NT2/D1 (cell line): ENCODE results near the gene CCDC50.

Source experiments
- DNase-seq: peaks from one replicate; pipeline ENCODE4 v3.0.0-alpha.2; 2011; ENCODE audit warnings: low read depth, low spot score
- H3K27me3 ChIP-seq: 2 replicates; pipeline ENCODE4 v1.6.0; 2011; ENCODE audit warnings: mild to moderate bottlenecking; ENCODE audit not compliant: insufficient read length, insufficient read depth
- H3K36me3 ChIP-seq: 2 replicates; pipeline ENCODE4 v1.6.1; 2011; ENCODE audit warnings: mild to moderate bottlenecking, low read length, mixed read lengths; ENCODE audit not compliant: insufficient read depth, insufficient read length
- H3K4me1 ChIP-seq: 2 replicates; pipeline ENCODE4 v1.5.1; 2011; ENCODE audit not compliant: insufficient read depth, insufficient read length
- H3K4me3 ChIP-seq: 2 replicates; pipeline ENCODE4 v1.5.1; 2011; ENCODE audit warnings: low read depth; ENCODE audit not compliant: insufficient read length
- H3K9ac ChIP-seq: 2 replicates; pipeline ENCODE4 v1.6.0; 2011; ENCODE audit warnings: low read depth; ENCODE audit not compliant: insufficient read length
- H3K9me3 ChIP-seq: 2 replicates; pipeline ENCODE4 v1.5.1; 2011; ENCODE audit warnings: mild to moderate bottlenecking, low read length; ENCODE audit not compliant: insufficient read depth
- SUZ12 ChIP-seq: IDR thresholded peaks from 2 replicates; pipeline ENCODE4 v1.6.1; 2011; ENCODE audit not compliant: insufficient read length, insufficient read depth; ENCODE audit errors: extremely low read depth
- YY1 ChIP-seq: IDR thresholded peaks from 2 replicates; pipeline ENCODE4 v1.6.1; 2011; ENCODE audit not compliant: insufficient read length, insufficient read depth
- ZNF274 ChIP-seq: IDR thresholded peaks from 2 replicates; pipeline ENCODE4 v1.6.1; 2011; ENCODE audit warnings: mild to moderate bottlenecking, low read depth, low read length

CCDC50 gene

DNA sequence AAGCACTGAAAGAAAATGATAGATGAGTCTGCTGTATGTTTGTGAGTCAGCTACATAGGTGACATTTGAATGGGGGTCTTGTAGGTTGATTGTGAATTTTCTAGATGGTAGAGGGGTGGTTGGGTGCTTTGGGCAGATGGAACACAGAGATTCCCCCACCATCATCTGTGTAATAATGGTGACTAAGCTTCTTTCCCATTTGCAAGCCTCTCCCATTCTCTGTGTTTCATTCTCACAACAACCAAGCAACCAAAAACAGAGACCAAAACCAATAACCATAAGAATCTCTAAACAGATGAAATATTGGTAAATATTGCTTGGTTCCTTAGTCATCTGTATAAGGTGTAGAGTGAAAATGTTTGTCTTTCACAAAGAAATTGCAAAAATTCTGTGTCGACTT is 18.9 kb downstream of the CCDC50 start:
- no peaks in the 10 kb centered on the region for H3K27me3 ChIP-seq
- no peak overlapping the region for H3K4me3 ChIP-seq
- H3K9me3 ChIP-seq = no peaks in the 10 kb centered on the region
- no peaks in the 10 kb centered on the region for H3K36me3 ChIP-seq
- H3K9ac ChIP-seq = no peak overlapping the region
- no peak for DNase-seq
- TF ChIP-seq ZNF274 (no peak), YY1 (no peak), SUZ12 (no peak)
- no peaks in the 10 kb centered on the region for H3K4me1 ChIP-seq

DNA sequence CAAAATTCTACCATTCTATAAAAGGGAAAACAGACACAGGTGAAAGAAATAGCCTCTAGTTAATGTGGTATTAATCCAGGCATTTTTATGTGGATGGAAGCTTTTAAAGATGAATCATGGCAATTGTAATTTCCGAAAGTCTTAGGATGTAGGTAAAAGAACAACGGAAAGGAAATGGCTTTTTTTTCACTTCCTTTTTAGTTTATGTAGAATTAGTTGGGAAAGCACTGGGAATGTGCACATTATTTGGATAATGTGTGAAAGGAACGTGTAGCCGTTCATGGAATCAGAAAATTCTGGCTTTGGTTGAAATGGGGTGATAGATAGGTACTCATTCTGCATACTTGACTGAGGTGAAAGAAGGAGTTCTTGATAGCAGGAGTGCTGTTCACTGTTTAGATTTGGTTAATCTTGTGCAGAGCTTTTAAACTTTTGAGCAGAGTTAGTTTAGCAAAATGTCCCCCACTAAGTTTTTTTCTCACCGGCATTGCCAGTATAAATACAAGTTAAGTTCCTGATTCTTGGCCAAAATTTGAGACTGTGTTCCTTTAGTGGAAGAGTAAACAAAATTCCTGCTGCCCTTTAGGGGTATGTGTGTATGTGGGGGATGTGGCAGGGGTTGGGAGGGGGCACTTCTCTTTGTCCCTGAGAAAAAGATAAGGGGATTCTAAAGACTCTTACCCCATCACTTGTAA is 21.3 kb downstream of the CCDC50 start:
- TF ChIP-seq ZNF274 (no peak), SUZ12 (no peak), YY1 (no peak)
- Histone ChIP-seq H3K36me3 (no peaks in the 10 kb centered on the region), H3K9ac (no peak overlapping the region), H3K4me1 (no peaks in the 10 kb centered on the region), H3K4me3 (no peak overlapping the region), H3K27me3 (no peaks in the 10 kb centered on the region), H3K9me3 (no peaks in the 10 kb centered on the region)
- no peak for DNase-seq

DNA sequence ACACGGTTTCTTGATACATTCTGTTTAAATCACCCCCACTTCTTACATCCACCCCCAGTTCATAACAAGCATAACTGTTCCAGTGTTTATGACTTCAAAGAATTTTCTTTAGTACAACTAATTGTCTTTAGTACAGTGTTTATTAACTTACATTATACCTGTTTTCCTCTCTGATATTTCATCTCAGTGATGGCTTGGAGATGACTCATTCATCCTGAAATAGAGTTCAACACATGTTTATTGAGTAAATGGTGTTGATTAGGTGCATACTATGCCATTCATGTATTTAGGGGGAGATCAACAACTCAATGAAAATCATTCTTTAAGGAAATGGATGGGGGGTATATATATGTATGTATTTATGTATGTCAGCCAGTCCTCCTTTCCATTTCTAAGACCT is 22.8 kb downstream of the CCDC50 start:
- TF ChIP-seq ZNF274 (no peak), SUZ12 (no peak), YY1 (no peak)
- no peaks in the 10 kb centered on the region for H3K4me1 ChIP-seq
- H3K9me3 ChIP-seq = no peaks in the 10 kb centered on the region
- no peak overlapping the region for H3K9ac ChIP-seq
- no peaks in the 10 kb centered on the region for H3K36me3 ChIP-seq
- H3K27me3 ChIP-seq = no peaks in the 10 kb centered on the region
- DNase-seq = no peak
- H3K4me3 ChIP-seq = no peak overlapping the region

DNA sequence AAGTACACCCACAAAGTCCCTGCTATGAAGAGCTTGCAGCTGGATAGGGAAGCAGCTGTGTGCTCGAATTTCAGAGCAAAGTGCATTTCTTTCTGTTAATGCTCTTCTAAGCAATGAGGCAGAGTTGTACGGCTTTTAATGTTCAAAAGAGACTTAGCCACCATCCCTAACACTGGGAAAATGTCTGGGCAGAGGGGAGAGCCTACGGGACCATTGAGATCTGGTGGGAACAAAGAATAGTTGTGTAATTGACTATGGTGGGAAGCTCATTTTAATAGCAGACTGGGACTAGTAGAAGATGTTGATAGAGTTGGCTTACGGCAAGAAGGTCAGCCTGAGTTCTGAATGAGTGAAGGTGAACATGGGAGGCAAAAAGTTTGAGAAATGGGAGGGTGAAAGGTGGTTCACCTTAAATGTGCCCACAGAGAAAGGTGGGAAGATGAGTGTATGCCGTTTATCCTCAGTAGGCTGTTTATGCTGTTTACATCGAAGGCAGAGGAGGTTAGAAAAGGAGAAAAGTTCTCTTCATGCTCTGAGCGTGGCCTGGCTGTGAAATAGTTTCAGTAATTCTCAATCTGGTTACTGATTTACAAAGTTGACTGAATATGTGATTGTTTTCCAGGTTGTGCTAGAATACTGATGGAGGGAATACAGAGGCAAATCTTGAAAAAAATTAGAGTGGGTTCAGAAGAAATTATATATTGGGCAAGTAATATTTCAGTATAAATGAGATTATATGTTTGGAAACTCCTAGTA is 24.0 kb downstream of the CCDC50 start:
- Histone ChIP-seq H3K36me3 (peaks cover 4% of the 10 kb centered on the region), H3K4me3 (no peak overlapping the region), H3K27me3 (no peaks in the 10 kb centered on the region), H3K9ac (no peak overlapping the region), H3K9me3 (no peaks in the 10 kb centered on the region), H3K4me1 (no peaks in the 10 kb centered on the region)
- no peak for TF ChIP-seq YY1
- TF ChIP-seq ZNF274 = no peak
- no peak for TF ChIP-seq SUZ12
- DNase-seq = no peak

GRCh38 chr3:191355406-191355805 is 26.2 kb downstream of the CCDC50 start:
- Histone ChIP-seq H3K27me3 (no peaks in the 10 kb centered on the region), H3K36me3 (peaks cover 16% of the 10 kb centered on the region), H3K9ac (no peak overlapping the region), H3K9me3 (no peaks in the 10 kb centered on the region), H3K4me1 (no peaks in the 10 kb centered on the region), H3K4me3 (no peak overlapping the region)
- no peak for DNase-seq
- TF ChIP-seq ZNF274 (no peak), YY1 (no peak), SUZ12 (no peak)

DNA sequence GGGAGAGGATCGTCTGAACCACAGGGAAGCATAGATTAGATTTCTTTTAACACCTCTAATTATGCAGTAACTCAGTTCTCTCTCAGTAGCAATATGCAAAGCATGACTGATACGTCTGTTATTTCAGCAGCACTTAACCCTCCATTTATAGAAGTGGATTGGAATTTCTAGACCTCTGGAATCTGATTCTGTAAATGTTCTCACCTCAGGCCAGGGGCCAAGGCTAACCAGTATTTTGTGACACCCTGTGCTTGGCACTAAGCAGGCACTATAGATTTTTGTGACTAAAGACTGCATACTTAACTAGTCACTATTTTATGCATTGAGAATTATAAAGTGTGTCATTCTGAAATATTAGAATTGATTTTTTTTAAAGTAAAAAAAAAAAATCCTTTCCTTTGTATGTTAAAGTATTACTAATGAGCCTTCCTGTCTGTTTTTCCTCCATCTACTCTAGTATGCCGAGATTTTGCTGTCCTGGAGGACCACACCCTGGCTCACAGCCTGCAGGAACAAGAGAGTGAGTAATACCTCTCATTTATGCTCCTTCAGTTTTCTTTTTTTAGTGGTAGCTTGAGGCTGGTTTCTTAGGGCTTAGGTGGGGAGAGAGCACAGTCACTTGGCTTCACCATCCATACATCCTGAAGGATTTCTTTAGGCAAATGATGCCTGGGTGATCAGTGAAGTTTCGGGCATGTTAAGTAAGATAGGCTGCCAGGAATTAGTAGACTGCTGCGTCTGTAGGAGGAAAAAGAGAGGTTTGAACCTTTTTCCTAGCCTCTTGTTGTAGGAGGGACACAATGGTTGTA is 27.6 kb downstream of the CCDC50 start:
- Histone ChIP-seq H3K9me3 (no peaks in the 10 kb centered on the region), H3K36me3 (peaks cover 30% of the 10 kb centered on the region), H3K27me3 (no peaks in the 10 kb centered on the region), H3K4me3 (no peak overlapping the region), H3K4me1 (no peaks in the 10 kb centered on the region), H3K9ac (no peak overlapping the region)
- no peak for TF ChIP-seq ZNF274
- TF ChIP-seq SUZ12 = no peak
- no peak for TF ChIP-seq YY1
- no peak for DNase-seq

GRCh38 chr3:191357909-191358308 is 28.7 kb downstream of the CCDC50 start:
- no peaks in the 10 kb centered on the region for H3K9me3 ChIP-seq
- H3K27me3 ChIP-seq = no peaks in the 10 kb centered on the region
- no peaks in the 10 kb centered on the region for H3K4me1 ChIP-seq
- no peak for DNase-seq
- H3K9ac ChIP-seq = no peak overlapping the region
- TF ChIP-seq ZNF274 (no peak), YY1 (no peak), SUZ12 (no peak)
- peaks cover 41% of the 10 kb centered on the region for H3K36me3 ChIP-seq
- no peak overlapping the region for H3K4me3 ChIP-seq
